HG02588 (cell line): ENCODE measurements around the gene DCUN1D2.

Experiments
- ATAC-seq: cut with Tn5 transposase; IDR thresholded peaks from one replicate; pipeline ENCODE4 v1.9.1; 2021; ENCODE audit warnings: mild to moderate bottlenecking, moderate library complexity; ENCODE audit not compliant: unreplicated experiment

DCUN1D2 gene

DNA sequence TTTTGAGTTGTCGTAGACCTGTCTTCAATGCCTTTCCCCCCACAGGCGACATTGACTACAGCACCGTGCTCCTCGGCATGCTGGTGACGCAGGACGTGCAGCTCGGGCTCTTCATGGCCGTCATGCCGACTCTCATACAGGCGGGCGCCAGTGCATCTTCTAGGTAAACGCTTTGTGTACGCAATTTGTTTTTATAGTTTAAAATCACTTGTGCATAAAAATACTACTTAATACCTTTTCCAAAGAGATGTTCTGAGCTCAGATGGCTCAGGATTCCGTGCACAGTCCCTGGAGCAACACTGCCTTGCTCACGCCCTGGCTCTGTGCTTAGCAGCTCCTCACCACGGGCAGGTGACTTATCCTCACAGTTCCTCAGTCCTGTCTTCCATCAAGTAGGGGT lies 30.1 kb upstream of the DCUN1D2 start:
- no peak for ATAC-seq

- no peak for ATAC-seq
These were observed 29.0 kb upstream of the DCUN1D2 start for GRCh38 chr13:113519556-113519955.

- ATAC-seq = no peak
These were observed 27.7 kb upstream of the DCUN1D2 start for GRCh38 chr13:113518076-113518803.

DNA sequence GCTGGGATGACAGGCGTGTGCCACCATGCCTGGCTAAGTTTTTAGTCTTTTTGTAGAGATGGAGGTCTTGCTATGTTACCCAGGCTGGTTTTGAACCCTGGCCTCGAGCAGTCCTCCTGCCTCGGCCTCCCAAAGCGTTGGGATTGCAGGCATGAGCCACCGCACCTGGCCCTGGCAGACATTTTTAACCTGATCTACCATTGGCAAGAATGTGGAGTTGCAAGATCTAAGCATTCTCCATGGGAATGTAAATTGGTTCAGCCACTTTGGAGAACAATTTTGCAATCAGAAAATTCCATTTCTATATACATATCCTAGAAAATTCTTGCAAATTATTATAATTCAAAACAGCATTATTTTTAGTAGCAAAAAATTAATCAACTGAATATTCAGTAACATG lies 24.3 kb upstream of the DCUN1D2 start:
- no peak for ATAC-seq

- no peak for ATAC-seq
These were observed 23.2 kb upstream of the DCUN1D2 start for GRCh38 chr13:113513761-113514160.

DNA sequence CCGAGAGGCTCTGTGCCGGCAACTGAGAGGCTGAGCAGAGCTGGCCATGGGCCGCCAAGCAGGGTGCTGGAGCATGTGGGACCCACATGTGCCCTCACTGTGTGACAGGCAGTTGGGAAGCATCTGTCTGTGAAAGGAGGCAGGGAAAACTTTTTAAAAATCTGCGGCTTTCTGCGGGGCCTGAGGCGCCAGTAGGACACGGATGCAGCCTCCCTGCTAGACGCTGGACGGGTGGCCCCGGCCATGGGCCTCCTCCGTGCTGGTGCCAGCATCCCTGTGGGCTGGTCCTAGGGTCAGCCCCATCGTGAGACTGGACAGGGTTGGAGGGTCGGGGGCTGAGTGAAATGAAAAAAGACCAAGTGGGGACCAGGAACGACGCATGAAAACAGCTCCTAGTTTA lies 20.9 kb upstream of the DCUN1D2 start:
- ATAC-seq = no peak

DNA sequence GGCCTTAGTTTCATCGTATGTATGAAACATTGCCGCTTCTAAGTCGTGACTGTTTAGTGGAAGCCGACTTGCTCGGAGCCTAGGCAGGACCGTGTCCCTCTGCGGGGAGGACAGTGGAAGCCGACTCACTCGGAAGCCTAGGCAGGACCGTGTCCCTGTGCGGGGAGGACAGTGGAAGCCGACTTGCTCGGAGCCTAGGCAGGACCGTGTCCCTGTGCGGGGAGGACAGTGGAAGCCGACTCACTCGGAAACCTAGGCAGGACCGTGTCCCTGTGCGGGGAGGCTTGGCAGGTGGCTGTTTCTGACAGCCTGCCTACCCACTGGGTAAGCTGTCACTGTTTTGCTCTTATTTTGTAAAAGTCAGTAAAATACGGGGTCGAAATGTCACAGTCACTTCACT lies 20.4 kb upstream of the DCUN1D2 start:
- ATAC-seq = no peak

GRCh38 chr13:113509989-113510388 lies 19.5 kb upstream of the DCUN1D2 start:
- ATAC-seq = no peak

DNA sequence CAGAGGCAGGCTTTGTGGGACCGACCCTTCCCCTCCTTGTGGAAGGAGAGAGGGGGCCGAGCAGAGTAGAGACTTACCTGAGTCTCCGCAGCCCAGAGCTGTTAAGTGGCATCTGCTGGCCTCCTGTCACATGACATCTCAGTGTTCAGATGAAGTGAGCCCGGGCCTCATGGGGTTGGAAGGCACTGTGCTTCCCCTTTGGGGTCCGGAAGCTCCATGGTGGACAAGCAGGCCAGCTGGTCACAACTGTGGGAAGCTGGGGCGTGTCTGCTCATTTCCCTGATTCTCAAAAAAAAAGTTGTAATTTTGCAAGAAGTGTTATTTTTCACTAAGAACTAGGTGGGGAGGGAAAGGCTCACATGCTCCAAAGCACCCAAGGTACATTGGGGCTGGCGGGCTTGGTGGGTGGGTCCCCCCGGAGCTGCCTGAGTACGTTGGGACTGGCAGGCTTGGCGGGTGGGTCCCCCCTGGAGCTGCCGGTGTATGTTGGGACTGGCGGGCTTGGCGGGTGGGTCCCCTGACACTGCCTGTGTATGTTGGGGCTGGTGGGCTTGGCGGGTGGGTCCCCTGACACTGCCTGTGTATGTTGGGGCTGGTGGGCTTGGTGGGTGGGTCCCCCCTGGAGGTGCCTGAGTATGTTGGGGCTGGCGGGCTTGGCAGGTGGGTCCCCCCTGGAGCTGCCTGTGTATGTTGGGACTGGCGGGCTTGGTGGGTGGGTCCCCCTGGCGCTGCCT lies 18.2 kb upstream of the DCUN1D2 start:
- ATAC-seq = no peak

DNA sequence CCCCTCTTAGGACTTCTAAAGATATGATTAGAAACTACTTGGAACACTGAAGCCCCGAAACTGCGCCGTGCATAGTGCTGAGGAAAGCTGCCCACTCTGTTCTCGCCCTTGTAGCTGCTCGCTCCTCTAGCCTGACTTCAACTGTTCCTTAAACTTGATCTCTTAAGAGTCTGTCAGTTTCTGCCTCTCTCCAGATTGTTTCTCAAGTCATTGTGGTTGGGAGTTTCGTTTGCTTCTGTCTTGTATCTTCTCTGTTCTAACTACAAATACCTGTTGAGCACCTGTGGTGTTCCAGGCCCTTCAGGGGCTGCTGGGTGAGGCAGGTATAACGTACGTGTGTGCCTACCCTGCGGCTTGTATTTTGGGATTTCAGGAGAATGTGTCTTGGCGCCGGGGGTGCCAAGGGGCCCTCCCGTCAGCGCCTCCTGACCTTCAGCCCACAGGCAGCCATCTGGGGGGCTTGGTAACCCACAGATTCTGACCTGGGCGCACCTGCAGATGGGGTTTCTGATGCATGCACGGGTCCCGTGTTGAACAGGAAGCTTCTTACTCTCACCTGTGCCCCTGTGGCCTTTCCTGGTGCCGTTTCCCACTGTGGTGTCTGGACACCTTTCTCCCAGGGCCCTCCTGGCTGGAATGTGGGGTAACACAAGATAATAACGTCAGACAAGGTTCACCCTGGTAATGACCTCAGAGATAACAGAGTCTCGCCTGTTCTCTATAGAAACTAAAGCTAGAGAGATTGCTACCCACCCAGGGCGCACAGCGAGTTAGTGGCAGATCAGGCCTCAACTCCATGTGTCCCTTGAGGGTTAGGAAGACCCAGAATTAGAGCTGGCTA lies 17.2 kb upstream of the DCUN1D2 start:
- ATAC-seq = no peak

GRCh38 chr13:113506871-113507388 lies 16.4 kb upstream of the DCUN1D2 start:
- no peak for ATAC-seq

- no peak for ATAC-seq
These were observed 15.6 kb upstream of the DCUN1D2 start for GRCh38 chr13:113506025-113506685.

DNA sequence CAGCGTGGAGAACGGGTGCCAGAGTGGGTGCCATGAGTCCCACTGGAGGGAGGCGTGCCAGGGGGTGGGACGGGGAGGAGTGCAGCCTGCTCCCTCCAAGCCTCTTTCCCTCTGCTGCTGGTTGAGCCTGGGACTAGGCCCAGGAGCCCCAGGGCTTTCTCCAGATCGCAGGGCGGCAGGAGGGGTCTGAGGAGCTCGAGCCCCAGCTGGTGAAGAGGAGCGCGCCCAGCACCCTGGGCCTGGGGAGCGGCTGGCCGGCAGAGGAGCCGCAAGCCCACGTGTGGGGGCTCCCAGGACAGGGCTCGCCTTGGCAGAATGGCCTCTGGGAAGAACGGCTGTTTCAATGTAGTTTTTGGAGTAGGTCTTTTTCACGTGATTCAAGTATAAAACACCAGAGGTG lies 12.2 kb upstream of the DCUN1D2 start:
- ATAC-seq = no peak

DNA sequence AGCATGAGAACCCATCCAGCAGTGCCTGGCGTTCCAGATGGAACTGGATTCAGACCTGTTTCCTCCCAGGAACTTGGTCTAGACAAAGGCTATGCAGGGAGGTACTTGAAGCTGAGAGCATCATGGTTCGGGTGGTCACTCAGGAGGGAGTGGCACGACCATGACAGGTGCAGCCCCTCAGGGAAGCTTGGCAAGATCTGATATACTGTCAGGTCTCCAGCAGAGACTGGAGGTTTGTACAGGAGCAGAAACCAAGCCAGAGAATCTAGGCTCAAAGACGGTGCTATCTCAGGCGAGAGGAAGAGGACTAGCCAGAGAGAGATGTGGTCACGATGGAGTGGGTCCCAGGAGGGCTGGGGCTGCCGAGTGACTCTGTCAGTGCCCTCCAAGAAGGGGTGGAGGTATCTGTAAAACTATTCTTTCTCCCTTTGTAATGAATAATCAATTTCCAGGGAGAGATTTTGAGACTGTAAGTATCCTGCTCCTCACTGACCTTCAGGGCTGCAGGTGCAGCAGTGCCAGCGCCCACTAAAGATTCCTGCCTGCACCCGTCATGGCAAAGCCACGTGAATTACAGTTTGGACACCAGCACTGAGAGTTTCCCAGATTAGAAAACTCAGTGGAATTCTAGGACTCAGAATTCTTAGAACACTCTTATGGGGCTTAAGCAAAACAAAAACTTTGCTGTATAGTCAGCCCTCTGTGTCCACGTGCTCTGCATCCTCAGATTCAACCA lies 10.2 kb upstream of the DCUN1D2 start:
- no peak for ATAC-seq

- no peak for ATAC-seq
These were observed 9.4 kb upstream of the DCUN1D2 start for GRCh38 chr13:113499936-113500335.

DNA sequence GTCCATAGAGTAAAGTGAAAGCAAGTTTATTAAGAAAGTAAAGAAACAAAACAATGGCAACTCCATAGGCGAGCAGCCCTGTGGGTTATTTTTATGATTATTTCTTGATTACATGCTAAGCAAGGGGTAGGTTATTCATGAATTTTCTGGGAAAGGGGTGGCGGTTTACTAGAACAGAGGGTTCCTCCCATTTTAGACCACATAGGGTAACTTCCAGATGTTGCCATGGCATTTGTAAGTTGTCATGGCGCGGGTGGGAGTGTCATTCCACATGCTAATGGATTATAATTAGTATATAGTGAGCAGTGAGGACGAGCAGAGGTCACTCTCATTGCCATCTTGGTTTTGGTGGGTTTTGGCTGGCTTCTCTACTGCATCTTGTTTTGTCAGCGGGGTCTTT lies 8.4 kb upstream of the DCUN1D2 start:
- ATAC-seq = no peak

DNA sequence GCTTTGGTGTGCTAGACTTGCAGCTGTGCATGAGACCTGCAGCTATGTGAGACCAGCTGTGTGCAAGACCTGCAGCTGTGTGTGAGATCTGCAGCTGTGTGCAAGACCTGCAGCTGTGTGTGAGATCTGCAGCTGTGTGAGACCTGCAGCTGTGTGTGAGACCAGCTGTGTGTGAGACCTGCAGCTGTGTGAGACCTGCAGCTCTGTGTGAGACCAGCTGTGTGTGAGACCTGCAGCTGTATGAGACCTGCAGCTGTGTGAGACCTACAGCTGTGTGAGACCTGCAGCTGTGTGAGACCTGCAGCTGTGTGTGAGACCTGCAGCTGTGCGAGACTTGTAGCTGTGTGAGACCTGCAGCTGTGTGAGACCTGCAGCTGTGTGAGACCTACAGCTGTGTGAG lies 6.7 kb upstream of the DCUN1D2 start:
- no peak for ATAC-seq

DNA sequence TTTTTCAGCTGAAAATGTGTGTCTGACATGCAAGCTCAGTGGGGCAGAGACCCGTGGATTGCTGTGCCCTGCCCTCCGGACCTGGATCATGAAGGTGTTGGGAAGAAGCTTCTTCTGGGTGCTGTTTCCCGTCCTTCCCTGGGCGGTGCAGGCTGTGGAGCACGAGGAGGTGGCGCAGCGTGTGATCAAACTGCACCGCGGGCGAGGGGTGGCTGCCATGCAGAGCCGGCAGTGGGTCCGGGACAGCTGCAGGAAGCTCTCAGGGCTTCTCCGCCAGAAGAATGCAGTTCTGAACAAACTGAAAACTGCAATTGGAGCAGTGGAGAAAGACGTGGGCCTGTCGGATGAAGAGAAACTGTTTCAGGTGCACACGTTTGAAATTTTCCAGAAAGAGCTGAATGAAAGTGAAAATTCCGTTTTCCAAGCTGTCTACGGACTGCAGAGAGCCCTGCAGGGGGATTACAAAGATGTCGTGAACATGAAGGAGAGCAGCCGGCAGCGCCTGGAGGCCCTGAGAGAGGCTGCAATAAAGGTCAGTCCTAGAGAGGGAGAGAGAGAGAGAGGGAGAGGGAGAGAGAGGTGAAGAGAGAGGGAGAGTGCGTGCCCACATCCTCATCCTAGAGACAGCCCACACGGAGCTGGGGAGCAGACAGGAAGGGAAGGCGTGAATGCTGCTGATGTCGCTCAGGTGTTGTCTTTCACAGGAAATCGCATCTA lies 5.1 kb upstream of the DCUN1D2 start:
- ATAC-seq = no peak

DNA sequence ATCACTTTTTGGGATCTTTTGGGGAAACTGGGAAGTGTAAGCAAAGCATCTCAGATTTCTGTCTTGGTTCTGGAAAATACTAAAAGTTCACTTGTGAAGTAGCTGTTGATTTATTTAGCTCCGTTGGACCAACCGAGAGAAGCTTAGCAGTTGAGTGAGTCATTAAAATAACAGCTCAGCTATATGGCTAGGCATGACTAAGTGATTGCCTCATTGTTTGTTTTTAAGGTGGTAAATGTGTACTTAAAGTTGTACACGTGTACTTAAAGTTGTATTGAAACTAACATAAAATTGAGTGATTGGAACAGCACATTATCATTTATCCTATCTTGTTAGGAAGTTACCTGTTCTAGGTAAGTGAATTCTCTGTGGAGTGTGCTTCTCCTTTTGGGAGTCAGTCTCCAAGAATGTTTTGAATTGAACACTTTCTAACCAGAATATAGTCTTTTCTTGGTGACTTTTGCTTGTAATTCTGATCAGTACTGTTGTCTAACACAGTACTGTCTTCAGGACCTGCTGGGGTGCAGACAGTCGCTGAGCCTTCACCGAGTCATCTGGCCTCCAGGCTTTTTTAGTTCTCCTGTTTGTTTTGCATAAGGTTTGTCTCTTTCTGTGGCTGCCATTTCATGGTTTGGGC lies 2.9 kb upstream of the DCUN1D2 start:
- no peak for ATAC-seq
